HEK293T (cell line): Measurements from ENCODE around the gene EDN1.

Experiments
- CTCF ChIA-PET: fragments of 350-600 bp; formaldehyde crosslinking; extraction: SDS; loops from one replicate; lab custom pipeline; 2021; ENCODE audit warnings: antibody characterized with exemption, inconsistent platforms; lab: Yijun Ruan, JAX
- POLR2A ChIA-PET: fragments of 350-600 bp; formaldehyde crosslinking; extraction: SDS; loops from one replicate; lab custom pipeline; 2020; ENCODE audit warnings: antibody characterized with exemption, inconsistent platforms; lab: Yijun Ruan, JAX
- DNase-seq: peaks from one replicate; pipeline ENCODE4 v3.0.0; 2012; ENCODE audit warnings: mixed read lengths; ENCODE audit errors: extremely low spot score
- ARNT ChIP-seq: fragments of 450-650 bp; IDR thresholded peaks from 2 replicates; pipeline ENCODE4 v1.6.1; 2017; ENCODE audit warnings: mild to moderate bottlenecking
- BHLHE40 ChIP-seq: fragments of 450-650 bp; IDR thresholded peaks from 2 replicates; pipeline ENCODE4 v1.6.1; 2016; ENCODE audit warnings: mild to moderate bottlenecking, moderate library complexity, borderline replicate concordance
- CTBP1 ChIP-seq: fragments of 450-650 bp; IDR thresholded peaks from 2 replicates; pipeline ENCODE4 v1.6.1; 2016; ENCODE audit warnings: borderline replicate concordance
- ELF4 ChIP-seq: fragments of 450-650 bp; IDR thresholded peaks from 2 replicates; pipeline ENCODE4 v1.6.1; 2017; ENCODE audit warnings: antibody characterized with exemption
- FOXA1 ChIP-seq: fragments of 450-650 bp; IDR thresholded peaks from 2 replicates; pipeline ENCODE4 v1.6.1; 2016; ENCODE audit warnings: mild to moderate bottlenecking
- FOXK2 ChIP-seq: fragments of 450-650 bp; IDR thresholded peaks from 2 replicates; pipeline ENCODE4 v1.6.1; 2016; ENCODE audit warnings: mild to moderate bottlenecking
- FOXM1 ChIP-seq: fragments of 450-650 bp; IDR thresholded peaks from 2 replicates; pipeline ENCODE4 v1.6.1; 2017; ENCODE audit warnings: mild to moderate bottlenecking, borderline replicate concordance
- HDGF ChIP-seq: fragments of 450-650 bp; IDR thresholded peaks from 2 replicates; pipeline ENCODE4 v1.6.1; 2017; ENCODE audit warnings: antibody characterized with exemption, borderline replicate concordance
- L3MBTL2 ChIP-seq: fragments of 450-650 bp; conservative IDR thresholded peaks from 2 replicates; pipeline ENCODE4 v1.6.1; 2016; ENCODE audit warnings: mild to moderate bottlenecking
- LEF1 ChIP-seq: fragments of 450-650 bp; IDR thresholded peaks from 2 replicates; pipeline ENCODE4 v1.6.1; 2017; ENCODE audit warnings: mild to moderate bottlenecking, borderline replicate concordance
- NFRKB ChIP-seq: fragments of 450-650 bp; IDR thresholded peaks from 2 replicates; pipeline ENCODE4 v1.6.1; 2016; ENCODE audit warnings: mild to moderate bottlenecking, moderate library complexity
- SP1 ChIP-seq: fragments of 450-650 bp; IDR thresholded peaks from 2 replicates; pipeline ENCODE4 v1.6.1; 2017
- SUZ12 ChIP-seq: fragments of 450-650 bp; IDR thresholded peaks from 2 replicates; pipeline ENCODE4 v1.6.1; 2016; ENCODE audit warnings: mild to moderate bottlenecking
- TARDBP ChIP-seq: fragments of 450-650 bp; IDR thresholded peaks from 2 replicates; pipeline ENCODE4 v1.6.1; 2016
- ZNF384 ChIP-seq: fragments of 450-650 bp; IDR thresholded peaks from 2 replicates; pipeline ENCODE4 v1.6.1; 2016
- TF ChIP-seq, protein P1 (sequence below): fragments of 450-650 bp; IDR thresholded peaks from 2 replicates; pipeline ENCODE4 v1.6.1; 2016

Gene EDN1

DNA sequence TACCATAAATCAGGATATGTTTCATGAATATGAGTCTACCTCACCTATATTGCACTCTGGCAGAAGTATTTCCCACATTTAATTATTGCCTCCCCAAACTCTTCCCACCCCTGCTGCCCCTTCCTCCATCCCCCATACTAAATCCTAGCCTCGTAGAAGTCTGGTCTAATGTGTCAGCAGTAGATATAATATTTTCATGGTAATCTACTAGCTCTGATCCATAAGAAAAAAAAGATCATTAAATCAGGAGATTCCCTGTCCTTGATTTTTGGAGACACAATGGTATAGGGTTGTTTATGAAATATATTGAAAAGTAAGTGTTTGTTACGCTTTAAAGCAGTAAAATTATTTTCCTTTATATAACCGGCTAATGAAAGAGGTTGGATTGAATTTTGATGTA is 6.4 kb downstream of the EDN1 start:
- TF ChIP-seq FOXA1 (no peak), ZNF384 (no peak), ELF4 (no peak), SUZ12 (no peak), ARNT (no peak), SP1 (no peak), FOXM1 (no peak), FOXK2 (no peak), LEF1 (no peak), HDGF (no peak), TARDBP (no peak), BHLHE40 (no peak), CTBP1 (no peak), NFRKB (no peak), L3MBTL2 (no peak)
- TF ChIP-seq, protein P1, sequence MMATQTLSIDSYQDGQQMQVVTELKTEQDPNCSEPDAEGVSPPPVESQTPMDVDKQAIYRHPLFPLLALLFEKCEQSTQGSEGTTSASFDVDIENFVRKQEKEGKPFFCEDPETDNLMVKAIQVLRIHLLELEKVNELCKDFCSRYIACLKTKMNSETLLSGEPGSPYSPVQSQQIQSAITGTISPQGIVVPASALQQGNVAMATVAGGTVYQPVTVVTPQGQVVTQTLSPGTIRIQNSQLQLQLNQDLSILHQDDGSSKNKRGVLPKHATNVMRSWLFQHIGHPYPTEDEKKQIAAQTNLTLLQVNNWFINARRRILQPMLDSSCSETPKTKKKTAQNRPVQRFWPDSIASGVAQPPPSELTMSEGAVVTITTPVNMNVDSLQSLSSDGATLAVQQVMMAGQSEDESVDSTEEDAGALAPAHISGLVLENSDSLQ, result no peak
- ChIA-PET CTCF (no interaction called here), POLR2A (no interaction called here)
- no peak for DNase-seq

DNA sequence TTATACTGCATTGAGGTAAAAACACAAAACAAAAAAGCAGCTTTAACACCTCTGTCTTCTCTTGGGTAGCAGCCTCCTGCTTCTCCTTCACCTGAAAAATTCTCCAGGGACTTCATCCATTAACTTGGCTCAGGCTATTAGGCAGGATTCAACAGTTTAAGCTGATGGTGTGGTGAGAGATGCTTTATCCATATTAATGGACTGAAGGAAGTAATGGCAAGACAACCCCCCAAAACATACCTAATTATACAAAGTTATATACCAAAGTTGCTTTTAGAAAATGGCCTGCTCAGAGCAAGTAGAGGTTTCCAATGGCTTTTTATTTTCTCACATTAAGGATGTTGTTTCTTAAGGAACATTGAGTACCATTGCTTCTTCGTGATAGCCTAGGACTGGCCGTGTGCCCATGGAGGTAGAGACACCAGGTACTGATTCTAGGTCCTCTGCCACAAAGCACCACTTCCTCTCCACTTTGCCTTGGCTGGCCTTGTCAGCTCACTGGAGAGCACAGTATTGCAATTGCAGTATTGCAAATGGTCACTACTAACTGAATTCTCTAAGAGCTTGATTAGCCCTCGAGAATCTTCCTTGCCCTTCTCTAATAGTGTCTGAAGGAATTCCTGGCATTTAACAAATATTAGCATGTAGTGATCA is 7.3 kb downstream of the EDN1 start:
- TF ChIP-seq LEF1 (no peak), SP1 (no peak), ARNT (no peak), SUZ12 (no peak), L3MBTL2 (no peak), FOXM1 (no peak), ELF4 (no peak), FOXK2 (no peak), CTBP1 (no peak), ZNF384 (no peak), NFRKB (no peak), BHLHE40 (no peak)
- TF ChIP-seq, protein P1, result no peak
- DNase-seq, result no peak
- POLR2A ChIA-PET, result no interaction called here
- CTCF ChIA-PET, result no interaction called here

DNA sequence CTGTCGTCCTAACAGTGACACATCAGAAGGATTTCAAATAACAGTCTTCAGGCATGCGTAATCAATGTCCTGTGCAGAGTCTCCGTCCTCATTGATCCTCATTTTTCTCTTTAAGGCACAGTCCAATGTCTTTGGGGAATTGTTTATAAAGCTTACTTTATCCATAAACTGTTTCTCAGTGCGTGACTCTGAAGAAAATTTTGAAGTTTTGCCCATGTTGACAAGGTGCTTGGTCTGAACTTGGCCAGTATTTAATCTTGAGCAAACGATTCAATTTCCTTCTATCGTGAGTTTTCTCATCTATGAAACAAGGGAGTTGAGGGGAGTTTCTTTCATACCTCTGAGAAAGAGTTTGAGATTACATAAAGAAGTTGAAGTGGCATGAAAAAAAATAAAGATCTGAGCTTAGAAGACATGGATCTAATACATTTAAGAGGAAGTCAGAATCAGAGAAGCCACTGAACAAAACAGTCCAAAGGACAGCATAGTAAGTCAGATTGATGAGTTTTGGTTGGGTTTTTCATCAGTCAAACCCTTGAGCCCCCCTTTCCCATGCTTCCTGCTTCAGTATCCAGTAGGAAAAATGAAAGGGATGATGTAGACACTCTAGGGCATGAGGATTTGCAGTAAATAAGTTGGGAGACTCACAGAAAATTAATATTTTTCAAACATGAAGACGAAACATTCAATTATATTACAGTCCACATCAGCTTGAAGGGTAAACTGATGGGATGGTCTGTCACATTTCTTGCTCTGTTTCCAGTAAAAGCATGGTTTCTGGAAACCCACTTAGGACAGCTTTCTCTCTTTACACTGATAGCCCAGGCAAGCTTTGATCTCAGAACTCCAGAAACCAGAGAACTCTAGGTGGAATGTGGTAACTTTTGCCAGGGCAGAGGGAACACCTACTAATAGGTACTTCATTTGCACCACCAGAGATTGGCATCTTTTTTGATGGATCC is 8.1 kb downstream of the EDN1 start:
- POLR2A ChIA-PET, result no interaction called here
- CTCF ChIA-PET, result interaction anchor here (0.6 to 1.3 kb wide), 3 partner anchors 9 to 12 kb away, joined by 4 to 5 read pairs (median 4); partner anchors contain the start of gene EDN1

DNA sequence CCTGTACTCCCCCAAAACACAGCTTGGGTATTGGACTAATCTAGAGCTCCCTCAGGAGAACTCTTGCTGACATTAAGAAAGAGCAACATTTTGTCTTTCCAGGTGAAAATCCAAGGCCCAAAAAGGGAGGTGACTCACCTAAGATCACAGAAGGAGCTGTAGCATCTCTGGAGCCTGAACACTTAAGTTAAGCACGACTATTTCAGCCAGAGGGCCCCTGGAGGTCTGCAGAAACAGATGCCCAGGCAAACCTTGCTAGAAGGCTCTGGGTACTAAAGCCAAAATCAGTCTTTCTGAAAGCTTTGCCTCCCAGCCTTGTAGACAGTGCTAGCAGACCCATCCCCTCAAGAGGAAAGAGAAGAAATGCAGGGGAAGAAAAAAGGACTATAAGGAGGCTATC is 8.8 kb downstream of the EDN1 start:
- no peak for DNase-seq
- POLR2A ChIA-PET, result no interaction called here
- TF ChIP-seq ZNF384 (no peak), ARNT (no peak), FOXM1 (no peak), SP1 (no peak), FOXK2 (no peak), L3MBTL2 (no peak), SUZ12 (no peak)
- TF ChIP-seq, protein P1, result no peak
- CTCF ChIA-PET, result interaction anchor here (0.6 to 1.3 kb wide), 3 partner anchors 9 to 12 kb away, joined by 4 to 5 read pairs (median 4); partner anchors contain the start of gene EDN1

More for the DNA sequence above, 8.1 kb downstream of the EDN1 start:
- no peak for TF ChIP-seq LEF1
- no peak for TF ChIP-seq FOXM1
- TF ChIP-seq FOXA1, result no peak
- no peak for TF ChIP-seq SUZ12
- no peak for TF ChIP-seq TARDBP
- TF ChIP-seq SP1, result no peak
- TF ChIP-seq L3MBTL2, result no peak
- no peak for TF ChIP-seq BHLHE40
- TF ChIP-seq CTBP1, result no peak
- no peak for TF ChIP-seq NFRKB
- no peak for TF ChIP-seq ARNT
- TF ChIP-seq FOXK2, result no peak
- DNase-seq, result no peak

DNA sequence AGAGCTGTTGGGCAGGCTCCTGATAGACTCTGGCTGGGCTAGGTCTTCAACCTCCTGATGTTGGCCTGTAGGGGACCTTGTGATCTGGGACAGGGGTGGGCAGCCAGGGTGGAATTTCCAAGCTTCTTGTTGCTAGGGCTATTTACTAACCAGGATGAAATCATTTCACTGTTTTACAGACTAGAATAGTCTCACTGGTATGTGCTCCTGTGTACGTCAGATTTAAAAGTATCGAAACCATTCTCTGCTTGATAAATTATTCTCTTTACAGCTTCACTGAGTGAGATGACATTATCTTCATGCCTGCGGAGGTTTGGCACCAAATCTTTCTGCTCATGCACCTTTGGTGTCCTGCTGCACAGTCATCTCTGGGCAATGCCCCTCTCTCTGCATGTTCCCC is 10.9 kb downstream of the EDN1 start:
- DNase-seq, result no peak
- ChIA-PET CTCF (interaction anchor here (1.4 to 1.6 kb wide), 2 partner anchors 11 to 305 kb away, joined by 3 to 6 read pairs; partner anchors contain the start of gene EDN1), POLR2A (interaction anchor here (0.6 kb wide), 1 partner anchor 227 kb away, joined by 3 read pairs; no protein-coding TSS in a partner anchor)
- TF ChIP-seq SP1 (no peak), ELF4 (no peak), NFRKB (no peak), FOXA1 (no peak)

DNA sequence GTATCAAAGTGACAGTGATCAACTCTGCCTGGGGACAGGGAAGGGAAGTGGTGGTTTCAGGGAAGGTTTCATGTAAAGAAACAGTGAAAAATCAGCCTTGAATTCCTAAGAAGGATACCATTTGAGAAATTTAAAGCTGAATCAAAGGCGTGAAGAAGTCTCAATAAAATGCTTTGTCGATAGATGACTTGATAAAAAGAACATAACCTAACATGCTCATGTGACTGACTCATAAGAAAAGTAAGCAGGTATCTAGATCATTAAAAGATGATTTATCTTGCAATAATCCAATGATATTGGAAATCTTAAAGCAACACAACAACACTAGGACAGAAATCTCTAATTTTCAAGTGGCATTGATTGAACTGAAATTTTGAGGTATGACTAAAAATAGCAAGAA is 14.3 kb downstream of the EDN1 start:
- DNase-seq, result no peak
- ChIA-PET POLR2A (no interaction called here), CTCF (interaction anchor here (1.0 to 2.0 kb wide), 3 partner anchors 10 to 299 kb away, joined by 3 to 5 read pairs (median 3); partner anchors contain the start of gene EDN1)
- no peak for TF ChIP-seq ZNF384
- no peak for TF ChIP-seq ARNT
- no peak for TF ChIP-seq ELF4
- TF ChIP-seq FOXM1, result no peak
- no peak for TF ChIP-seq NFRKB
- TF ChIP-seq SUZ12, result no peak
